AG04450 (cell line): ENCODE measurements around the gene LNPEP. TPM values are rescaled to one million over a fixed set of nuclear protein-coding genes. Genes with fewer than 3 reads are reported as not detected.

Source experiments
- CTCF ChIA-PET: fragments of 300-600, 350-600 bp; formaldehyde crosslinking; extraction: SDS; loops from one replicate; lab custom pipeline; 2022; ENCODE audit warnings: antibody characterized with exemption, inconsistent platforms; lab: Charles Lee
- POLR2A ChIA-PET: fragments of 350-600 bp; formaldehyde crosslinking; extraction: SDS; loops from one replicate; lab custom pipeline; 2021; ENCODE audit warnings: antibody characterized with exemption, inconsistent platforms; lab: Yijun Ruan, JAX
- DNase-seq: peaks from one replicate; pipeline ENCODE4 v3.0.0-alpha.2; 2011; ENCODE audit warnings: low read depth, low spot score
- H3K27ac ChIP-seq: one replicate; pipeline ENCODE4 v1.5.1; 2012; ENCODE audit warnings: low read depth, low read length, control low read depth
- H3K27me3 ChIP-seq: one replicate; pipeline ENCODE4 v1.6.0; 2012; ENCODE audit warnings: low read length; ENCODE audit not compliant: control insufficient read depth, insufficient read depth
- H3K4me3 ChIP-seq: 2 replicates; pipeline ENCODE4 v1.5.1; 2011; ENCODE audit warnings: mild to moderate bottlenecking, low read depth, low read length, control low read depth
- H3K9me3 ChIP-seq: 2 replicates; pipeline ENCODE4 v1.5.1; 2012; ENCODE audit warnings: low read length; ENCODE audit not compliant: control insufficient read depth, insufficient read depth
- CTCF ChIP-seq: IDR thresholded peaks from 2 replicates; pipeline ENCODE4 v1.5.1; 2011; ENCODE audit warnings: low read depth, low read length, control low read depth, inconsistent platforms
- polyA plus RNA-seq: library from polyadenylated mRNA; depleted of rRNA; stranded (reverse); fragments of >200 nt; gene quantifications from 2 replicates; pipeline ENCODE4 v1.2.3, GENCODE V29; 2011

LNPEP gene
- polyA plus RNA-seq, 1 experiment: 13.4 TPM

- no peak for TF ChIP-seq CTCF
- CTCF ChIA-PET: no interaction called here
- H3K27ac ChIP-seq: no peak overlapping the region
- no peak for DNase-seq
- H3K9me3 ChIP-seq: no peaks in the 10 kb centered on the region
- POLR2A ChIA-PET: no interaction called here
- H3K27me3 ChIP-seq: no peaks in the 10 kb centered on the region
- no peak overlapping the region for H3K4me3 ChIP-seq
Observed at GRCh38 chr5:96919754-96920197, 16.1 kb upstream of the LNPEP start.

DNA sequence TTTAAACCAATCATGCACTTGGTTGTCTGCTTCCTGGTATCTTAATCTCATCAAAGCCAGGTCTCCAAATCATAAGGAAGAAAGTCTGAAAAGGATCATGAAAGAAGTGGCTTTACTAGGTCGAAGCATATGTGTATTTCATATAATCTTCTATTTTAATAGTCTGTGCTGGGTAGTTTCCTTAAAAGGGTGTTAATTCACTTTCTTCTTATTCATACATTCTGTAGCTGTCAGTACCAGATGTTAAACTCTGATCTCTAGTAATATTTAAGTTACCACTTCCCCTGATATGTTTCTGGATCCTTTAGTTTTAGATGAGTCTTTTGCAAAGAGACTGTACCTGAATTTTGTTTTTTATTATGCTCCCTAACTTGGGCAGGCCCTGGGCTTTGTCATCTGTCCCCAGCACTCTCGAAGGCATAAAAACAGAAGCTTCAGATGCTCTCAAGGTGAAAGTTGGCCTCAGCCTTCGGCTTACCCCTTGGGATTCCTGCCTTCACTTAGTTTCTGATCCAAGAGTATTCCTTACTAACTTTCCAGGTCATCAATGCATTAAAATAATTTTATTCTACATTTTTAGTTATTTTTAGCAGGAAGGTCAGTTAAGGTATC lies 15.0 kb upstream of the LNPEP start:
- CTCF ChIA-PET: no interaction called here
- no peak for TF ChIP-seq CTCF
- no peak overlapping the region for H3K4me3 ChIP-seq

DNA sequence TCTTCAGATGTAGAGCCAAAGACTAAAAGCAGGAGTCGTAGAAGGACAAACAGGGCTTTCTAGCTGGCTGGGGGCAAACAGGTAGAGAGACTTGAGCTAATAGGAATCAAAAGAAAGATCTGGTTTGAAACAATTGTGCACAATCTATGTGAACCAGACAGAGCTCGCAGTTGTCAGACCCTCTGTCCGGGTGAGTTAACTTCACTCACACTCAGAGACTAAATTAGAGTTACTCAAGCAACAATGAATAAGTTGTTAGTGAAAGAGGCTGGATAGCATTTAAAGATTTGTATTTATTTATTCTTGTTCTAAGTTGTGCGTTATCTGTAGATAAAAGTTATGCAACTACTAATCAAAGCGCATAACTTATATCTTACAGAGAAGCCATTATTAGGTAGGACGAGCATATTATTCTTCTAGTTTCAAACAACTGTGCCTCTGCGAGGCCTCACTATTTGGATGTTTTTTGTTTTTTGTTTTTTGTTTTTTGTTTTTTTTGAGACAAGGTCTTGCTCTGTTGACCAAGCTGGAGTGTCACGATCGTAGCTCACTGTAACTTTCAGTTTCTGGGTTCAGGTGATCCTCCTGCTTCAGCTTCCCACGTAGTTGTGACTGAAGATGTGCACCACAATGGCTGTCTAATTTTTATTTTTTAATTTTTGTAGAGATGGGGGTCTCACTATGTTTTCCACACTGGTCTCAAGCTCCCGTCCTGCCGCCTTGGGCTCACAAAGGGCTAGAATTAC lies 13.2 kb upstream of the LNPEP start:
- no peak for TF ChIP-seq CTCF
- CTCF ChIA-PET: no interaction called here
- POLR2A ChIA-PET: no interaction called here

More for the DNA sequence above, 15.0 kb upstream of the LNPEP start:
- POLR2A ChIA-PET: no interaction called here
- H3K27me3 ChIP-seq: no peaks in the 10 kb centered on the region
- no peaks in the 10 kb centered on the region for H3K9me3 ChIP-seq
- no peak for DNase-seq
- no peak overlapping the region for H3K27ac ChIP-seq

DNA sequence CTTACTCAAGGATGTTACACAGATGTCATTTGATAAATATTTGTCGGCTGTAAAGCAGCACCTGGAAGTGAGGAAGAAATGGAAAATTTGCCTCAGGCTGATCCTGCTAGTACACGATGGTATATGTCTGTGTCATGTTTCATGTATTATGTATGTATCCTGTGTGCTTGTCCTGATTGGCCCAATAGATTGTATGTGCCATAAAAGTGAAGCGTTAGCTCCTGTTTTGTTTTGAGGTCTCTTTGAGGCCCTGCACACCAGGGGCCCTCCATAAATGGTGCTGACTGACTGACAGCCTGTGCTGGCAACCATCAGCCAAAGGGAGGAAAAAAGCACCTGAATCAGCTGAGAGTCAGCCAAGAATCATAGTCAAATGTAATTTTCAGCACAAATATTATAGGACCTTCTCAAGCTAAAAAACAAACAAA lies 11.8 kb upstream of the LNPEP start:
- no peaks in the 10 kb centered on the region; the same call in 1 of the 2 replicates for H3K9me3 ChIP-seq
- no peak overlapping the region for H3K27ac ChIP-seq
- DNase-seq: no peak
- H3K4me3 ChIP-seq: no peak overlapping the region
- ChIA-PET CTCF (no interaction called here), POLR2A (no interaction called here)
- H3K27me3 ChIP-seq: no peaks in the 10 kb centered on the region
- no peak for TF ChIP-seq CTCF

More for the DNA sequence above, 13.2 kb upstream of the LNPEP start:
- Histone ChIP-seq H3K4me3 (no peak overlapping the region), H3K27me3 (no peaks in the 10 kb centered on the region), H3K27ac (no peak overlapping the region), H3K9me3 (no peaks in the 10 kb centered on the region; the same call in 1 of the 2 replicates)
- DNase-seq: no peak

GRCh38 chr5:96926276-96926675 lies 9.6 kb upstream of the LNPEP start:
- CTCF ChIA-PET: interaction anchor here (0.6 kb wide), 1 partner anchor 237 kb away, joined by 3 read pairs; no protein-coding TSS in a partner anchor
- Histone ChIP-seq H3K27ac (no peak overlapping the region), H3K27me3 (no peaks in the 10 kb centered on the region), H3K9me3 (no peaks in the 10 kb centered on the region; the same call in 1 of the 2 replicates), H3K4me3 (no peak overlapping the region)
- POLR2A ChIA-PET: no interaction called here
- DNase-seq: no peak
- TF ChIP-seq CTCF: no peak
